Measurements from ENCODE around the gene BTF3L4.

The BTF3L4 gene

GRCh38 chr1:52098139-52098871 is 42.2 kb downstream of the BTF3L4 start:
- no peak for DNase-seq (ENCODE audit: extremely low read depth, insufficient read length)
- Histone ChIP-seq H3K36me3 (ENCODE audit: control insufficient read depth, insufficient read depth, low read length) (no peaks in the 10 kb centered on the region), H3K4me3 (replicated peaks; ENCODE audit: low read depth, low read length) (no peak overlapping the region), H3K27me3 (replicated peaks; ENCODE audit: control insufficient read depth, insufficient read depth, low read length) (no peaks in the 10 kb centered on the region)
- TF ChIP-seq CTCF (IDR thresholded peaks at IDR 0.05; ENCODE audit: insufficient read depth, low read length, poor library complexity, severe bottlenecking): no peak

- no peak for TF ChIP-seq CTCF (IDR thresholded peaks at IDR 0.05; ENCODE audit: insufficient read depth, low read length, poor library complexity, severe bottlenecking)
- Histone ChIP-seq H3K27me3 (replicated peaks; ENCODE audit: control insufficient read depth, insufficient read depth, low read length) (no peaks in the 10 kb centered on the region), H3K36me3 (ENCODE audit: control insufficient read depth, insufficient read depth, low read length) (no peaks in the 10 kb centered on the region), H3K4me3 (replicated peaks; ENCODE audit: low read depth, low read length) (no peak overlapping the region)
- DNase-seq (ENCODE audit: extremely low read depth, insufficient read length): peak; percentile 11
Observed at GRCh38 chr1:52102336-52103013, 46.4 kb downstream of the BTF3L4 start.

GRCh38 chr1:52111492-52111891 is 55.4 kb downstream of the BTF3L4 start:
- no peaks in the 10 kb centered on the region for H3K36me3 ChIP-seq (ENCODE audit: control insufficient read depth, insufficient read depth, low read length)
- no peak overlapping the region for H3K4me3 ChIP-seq (replicated peaks; ENCODE audit: low read depth, low read length)
- H3K27me3 ChIP-seq (replicated peaks; ENCODE audit: control insufficient read depth, insufficient read depth, low read length): no peaks in the 10 kb centered on the region
- no peak for TF ChIP-seq CTCF (IDR thresholded peaks at IDR 0.05; ENCODE audit: insufficient read depth, low read length, poor library complexity, severe bottlenecking)
- DNase-seq (ENCODE audit: extremely low read depth, insufficient read length): no peak

DNA sequence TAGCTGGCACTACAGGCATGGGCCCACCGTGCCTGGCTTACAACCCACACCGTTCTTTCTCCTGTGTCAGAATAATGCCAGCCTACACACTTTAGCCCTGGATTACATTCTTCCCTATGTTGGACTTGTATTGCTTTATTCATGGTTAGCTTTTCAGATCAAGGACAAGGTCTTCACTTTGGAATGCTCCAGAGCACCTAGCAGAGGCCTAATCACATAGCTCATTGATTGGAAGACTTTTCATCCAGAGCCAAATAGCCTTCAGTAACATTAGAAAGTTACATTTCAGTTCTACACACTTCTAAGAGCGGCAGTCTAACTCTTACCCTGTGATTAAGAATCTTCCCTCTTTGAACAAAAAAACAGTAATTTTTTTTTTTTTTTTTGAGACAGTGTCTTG is 56.4 kb downstream of the BTF3L4 start:
- no peak for TF ChIP-seq CTCF (IDR thresholded peaks at IDR 0.05; ENCODE audit: insufficient read depth, low read length, poor library complexity, severe bottlenecking)

DNA sequence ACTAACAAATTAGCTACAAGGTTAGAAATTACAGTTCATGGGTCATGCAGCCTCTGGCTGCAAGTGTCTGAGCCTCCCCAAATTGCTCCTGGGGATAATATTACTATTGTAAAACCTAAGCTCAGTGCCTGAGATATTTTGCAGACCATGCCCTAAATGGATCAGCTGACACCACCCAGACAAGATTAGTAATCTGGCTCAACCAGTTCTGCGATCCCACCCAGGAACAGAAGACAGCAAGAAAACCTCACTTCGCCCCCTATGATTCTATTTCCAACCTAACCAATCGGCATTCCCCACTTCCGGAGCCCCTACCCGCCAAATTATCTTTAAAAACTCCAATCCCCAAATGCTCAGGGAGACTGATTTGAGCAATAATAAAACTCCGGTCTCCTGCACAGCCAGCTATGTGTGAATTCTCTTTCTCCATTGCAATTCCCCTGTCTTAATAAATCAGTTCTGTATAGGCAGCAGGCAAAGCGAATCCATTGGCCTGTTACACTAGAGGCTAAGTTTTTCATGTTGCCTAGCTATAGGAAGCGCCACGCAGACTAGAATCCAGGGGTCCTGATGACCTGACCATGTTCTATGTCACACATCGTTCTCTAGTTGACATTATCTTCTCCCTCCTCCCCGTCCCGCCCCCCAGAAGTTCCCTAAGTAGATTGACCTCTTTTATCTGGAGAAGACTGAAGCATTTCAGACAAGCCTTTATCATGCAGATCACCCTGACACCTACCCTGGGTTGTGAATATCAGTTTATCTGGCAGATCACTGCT is 63.4 kb downstream of the BTF3L4 start:
- no peak overlapping the region for H3K4me3 ChIP-seq (replicated peaks; ENCODE audit: low read depth, low read length)
- no peaks in the 10 kb centered on the region for H3K36me3 ChIP-seq (ENCODE audit: control insufficient read depth, insufficient read depth, low read length)
- DNase-seq (ENCODE audit: extremely low read depth, insufficient read length): no peak
- no peak for TF ChIP-seq CTCF (IDR thresholded peaks at IDR 0.05; ENCODE audit: insufficient read depth, low read length, poor library complexity, severe bottlenecking)
- H3K27me3 ChIP-seq (replicated peaks; ENCODE audit: control insufficient read depth, insufficient read depth, low read length): no peaks in the 10 kb centered on the region

More for the DNA sequence above, 56.4 kb downstream of the BTF3L4 start:
- Histone ChIP-seq H3K27me3 (replicated peaks; ENCODE audit: control insufficient read depth, insufficient read depth, low read length) (no peaks in the 10 kb centered on the region), H3K4me3 (replicated peaks; ENCODE audit: low read depth, low read length) (no peak overlapping the region), H3K36me3 (ENCODE audit: control insufficient read depth, insufficient read depth, low read length) (no peaks in the 10 kb centered on the region)
- DNase-seq (ENCODE audit: extremely low read depth, insufficient read length): no peak
